Esophagus muscularis mucosa (tissue), 4 donors: Measurements from ENCODE around the gene PTPRN2. TPM values are rescaled to one million over a fixed set of nuclear protein-coding genes. Genes with fewer than 3 reads are reported as not detected.
"Not testable (repeated sequence)": the region's sequence is repeated elsewhere in the genome, so short reads cannot be mapped to it uniquely, and the experiment has no call there.

ENCODE experiments used
- DNase-seq: peaks from one replicate; pipeline ENCODE4 v3.0.0-alpha.2; 2017; ENCODE audit errors: extremely low spot score
- H3K27ac ChIP-seq, 4 donors: fragments of 200-600 bp; sonication (generic); replicated peaks in 1 of 4; 1 replicate in 3 of 4; 2 replicates in 1 of 4; pipeline ENCODE4 v1.5.1; 2016 to 2019; ENCODE audit warnings: mild to moderate bottlenecking in 1 of 4
- H3K27me3 ChIP-seq, 4 donors: fragments of 200-600 bp; sonication (generic); one replicate each; pipeline versions ENCODE4 v1.5.1 to v1.6.0; 2016 to 2019
- H3K36me3 ChIP-seq, 4 donors: fragments of 200-600 bp; sonication (generic); one replicate each; pipeline ENCODE4 v1.5.1; 2016 to 2019
- H3K4me1 ChIP-seq, 4 donors: fragments of 200-600 bp; sonication (generic); one replicate each; pipeline ENCODE4 v1.5.1; 2016 to 2019
- H3K4me3 ChIP-seq, 4 donors: fragments of 200-600 bp; sonication (generic); 1 replicate in 2 of 4; 2 replicates in 2 of 4; pipeline ENCODE4 v1.5.1; 2016 to 2019; ENCODE audit warnings: mild to moderate bottlenecking in 4 of 4, moderate library complexity in 1 of 4
- H3K9me3 ChIP-seq, 4 donors: fragments of 200-600 bp; sonication (generic); 1 replicate in 3 of 4; 2 replicates in 1 of 4; pipeline ENCODE4 v1.5.1; 2016 to 2019
- EP300 ChIP-seq: sonication (generic); formaldehyde crosslinking; IDR thresholded peaks from one replicate; pipeline ENCODE4 v1.6.1; 2017; ENCODE audit warnings: antibody characterized with exemption
- POLR2A ChIP-seq: fragments of 450-650 bp; IDR thresholded peaks from one replicate; pipeline ENCODE4 v1.6.1; 2017; ENCODE audit warnings: antibody characterized with exemption, moderate library complexity, mild to moderate bottlenecking, low read depth
- POLR2AphosphoS5 ChIP-seq, 2 donors: sonication (generic); formaldehyde crosslinking; IDR thresholded peaks; one replicate each; pipeline ENCODE4 v1.6.1; 2017; ENCODE audit warnings: antibody characterized with exemption in 2 of 2
- WGBS: methylation state at CpG from one replicate; pipeline ENCODE4 v1.1.5; 2018; 5-methylcytosine and 5-hydroxymethylcytosine counted together
- intact Hi-C: fragments of 100-400 bp; cut with DNase I; formaldehyde crosslinking; loops from one replicate; pipeline ENCODE4 v1.15.1; 2023
- total RNA-seq, 4 donors: library from RNA; depleted of rRNA; stranded (reverse); fragments of >200 nt; gene quantifications; one replicate each; pipeline versions ENCODE4 v1.1.0 to v1.2.1, GENCODE V29; 2016
- TF ChIP-seq, protein P1 (sequence below), 3 experiments: fragments of 200-600 bp in 2 of 3; fragments of 450-650 bp in 1 of 3; sonication (generic) in 2 of 3; IDR thresholded peaks; one replicate each; pipeline ENCODE4 v1.5.1; 2017 to 2019; ENCODE audit warnings: antibody characterized with exemption in 3 of 3, mild to moderate bottlenecking in 2 of 3, moderate library complexity in 1 of 3

PTPRN2 gene
- total RNA-seq, 4 donors from 2014 or later, result 2.1 to 3.1 (median 3.1) TPM

- no peak overlapping the region for H3K4me3 ChIP-seq
- intact Hi-C loops, result no loop called here
- no peak overlapping the region for H3K27ac ChIP-seq
- TF ChIP-seq POLR2AphosphoS5 (IDR thresholded peaks at IDR 0.05) (no peak), POLR2A (no peak), EP300 (no peak)
- TF ChIP-seq, protein P1, sequence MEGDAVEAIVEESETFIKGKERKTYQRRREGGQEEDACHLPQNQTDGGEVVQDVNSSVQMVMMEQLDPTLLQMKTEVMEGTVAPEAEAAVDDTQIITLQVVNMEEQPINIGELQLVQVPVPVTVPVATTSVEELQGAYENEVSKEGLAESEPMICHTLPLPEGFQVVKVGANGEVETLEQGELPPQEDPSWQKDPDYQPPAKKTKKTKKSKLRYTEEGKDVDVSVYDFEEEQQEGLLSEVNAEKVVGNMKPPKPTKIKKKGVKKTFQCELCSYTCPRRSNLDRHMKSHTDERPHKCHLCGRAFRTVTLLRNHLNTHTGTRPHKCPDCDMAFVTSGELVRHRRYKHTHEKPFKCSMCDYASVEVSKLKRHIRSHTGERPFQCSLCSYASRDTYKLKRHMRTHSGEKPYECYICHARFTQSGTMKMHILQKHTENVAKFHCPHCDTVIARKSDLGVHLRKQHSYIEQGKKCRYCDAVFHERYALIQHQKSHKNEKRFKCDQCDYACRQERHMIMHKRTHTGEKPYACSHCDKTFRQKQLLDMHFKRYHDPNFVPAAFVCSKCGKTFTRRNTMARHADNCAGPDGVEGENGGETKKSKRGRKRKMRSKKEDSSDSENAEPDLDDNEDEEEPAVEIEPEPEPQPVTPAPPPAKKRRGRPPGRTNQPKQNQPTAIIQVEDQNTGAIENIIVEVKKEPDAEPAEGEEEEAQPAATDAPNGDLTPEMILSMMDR (IDR thresholded peaks at IDR 0.05), result no peak
- H3K27me3 ChIP-seq, result no peaks in the 10 kb centered on the region
- DNase-seq, result no peak
- WGBS, result 76% methylated on average over 17 of the region's 17 CpGs
- no peaks in the 10 kb centered on the region for H3K36me3 ChIP-seq
- no peaks in the 10 kb centered on the region for H3K4me1 ChIP-seq
- H3K9me3 ChIP-seq, result no peaks in the 10 kb centered on the region
These were observed 688.7 kb downstream of the PTPRN2 start for GRCh38 chr7:157898802-157899505.

DNA sequence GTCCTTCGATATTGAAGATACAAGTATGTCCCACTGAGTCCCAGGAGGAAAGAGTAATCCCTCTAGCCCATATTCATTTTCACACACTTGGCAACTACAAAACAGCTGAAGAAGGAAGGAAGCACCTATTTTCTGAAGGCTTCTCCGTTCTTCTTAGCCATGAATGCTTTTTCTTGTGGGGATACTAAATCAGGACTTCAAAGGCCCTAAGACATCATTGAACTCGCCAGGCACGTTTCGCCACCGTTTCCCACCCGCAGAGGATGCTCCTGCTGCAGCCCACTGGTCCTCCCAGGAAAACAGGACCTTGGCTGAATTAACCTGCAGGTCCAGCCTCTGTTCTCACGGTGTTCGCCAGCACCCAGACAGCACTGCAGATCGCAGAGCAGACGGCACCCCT lies 689.4 kb downstream of the PTPRN2 start:
- no peak for DNase-seq
- Histone ChIP-seq H3K4me3 (no peak overlapping the region), H3K27ac (no peak overlapping the region), H3K9me3 (no peaks in the 10 kb centered on the region), H3K4me1 (no peaks in the 10 kb centered on the region), H3K27me3 (no peaks in the 10 kb centered on the region), H3K36me3 (no peaks in the 10 kb centered on the region)
- WGBS, result 79% methylated on average over 11 of the region's 11 CpGs
- no peak for TF ChIP-seq EP300
- TF ChIP-seq POLR2AphosphoS5 (IDR thresholded peaks at IDR 0.05), result no peak
- TF ChIP-seq, protein P1 (IDR thresholded peaks at IDR 0.05), result no peak
- no peak for TF ChIP-seq POLR2A
- intact Hi-C loops, result no loop called here

- WGBS, result 91% methylated on average over 23 of the region's 30 CpGs
- H3K27ac ChIP-seq, result no peak overlapping the region
- TF ChIP-seq POLR2AphosphoS5 (IDR thresholded peaks at IDR 0.05) (no peak), EP300 (no peak), POLR2A (no peak)
- TF ChIP-seq, protein P1 (IDR thresholded peaks at IDR 0.05), result no peak
- intact Hi-C loops, result no loop called here
- peaks cover 0 to 5% (median 0%) of the 10 kb centered on the region in 4 donors for H3K27me3 ChIP-seq
- no peaks in the 10 kb centered on the region for H3K9me3 ChIP-seq
- no peak overlapping the region for H3K4me3 ChIP-seq
- H3K4me1 ChIP-seq, result no peaks in the 10 kb centered on the region
- DNase-seq, result no peak
- no peaks in the 10 kb centered on the region for H3K36me3 ChIP-seq
These were observed 689.9 kb downstream of the PTPRN2 start for GRCh38 chr7:157897681-157898080.

DNA sequence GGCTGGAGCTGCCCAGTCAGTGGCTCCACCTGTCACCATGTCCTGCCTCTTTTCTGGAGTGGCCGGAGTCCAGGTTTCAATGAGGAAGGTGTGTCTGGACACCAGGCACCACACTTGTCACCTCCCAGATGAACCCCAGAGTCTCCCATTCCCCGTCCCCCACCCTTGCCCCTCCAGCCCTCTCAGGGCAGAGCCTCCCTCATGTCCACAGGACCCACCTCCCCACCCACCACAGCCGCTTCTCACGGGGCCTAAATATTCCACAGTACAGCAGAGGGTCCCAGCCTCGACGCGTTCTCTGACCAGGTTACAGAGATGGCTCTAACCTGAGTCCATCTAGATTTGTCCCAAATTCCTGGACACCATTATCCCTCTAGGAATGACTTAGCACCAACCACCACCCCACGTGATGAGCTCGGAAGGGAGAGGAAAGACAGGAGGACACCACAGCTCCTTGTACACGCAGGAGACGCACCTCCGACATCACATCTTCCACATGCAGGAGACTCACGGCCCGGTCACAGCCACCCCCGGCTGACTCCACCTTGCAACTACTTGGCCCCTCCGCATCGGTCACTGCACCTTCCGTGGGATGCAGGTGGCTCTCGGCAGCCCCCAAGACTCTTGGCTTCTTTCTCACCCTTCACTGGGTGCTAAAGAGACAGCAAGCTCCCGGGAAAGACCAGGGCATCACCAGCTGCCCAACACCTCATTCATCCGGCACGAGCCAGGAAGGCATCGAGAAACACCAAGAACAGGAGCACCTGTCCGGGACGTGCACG lies 690.7 kb downstream of the PTPRN2 start:
- no peak for DNase-seq
- H3K36me3 ChIP-seq, result no peaks in the 10 kb centered on the region
- 85% methylated on average over 26 of the region's 26 CpGs for WGBS
- intact Hi-C loops, result no loop called here
- peaks cover 0 to 7% (median 0%) of the 10 kb centered on the region in 4 donors for H3K27me3 ChIP-seq
- H3K9me3 ChIP-seq, result no peaks in the 10 kb centered on the region
- no peaks in the 10 kb centered on the region for H3K4me1 ChIP-seq
- no peak overlapping the region for H3K4me3 ChIP-seq
- H3K27ac ChIP-seq, result no peak overlapping the region
- TF ChIP-seq EP300 (no peak), POLR2A (no peak), POLR2AphosphoS5 (IDR thresholded peaks at IDR 0.05) (no peak)
- TF ChIP-seq, protein P1 (IDR thresholded peaks at IDR 0.05), result no peak

GRCh38 chr7:157896376-157896675 lies 691.3 kb downstream of the PTPRN2 start:
- H3K27ac ChIP-seq, DNase-seq, H3K4me3 ChIP-seq, H3K36me3 ChIP-seq, H3K9me3 ChIP-seq, H3K4me1 ChIP-seq, intact Hi-C loops: not testable (repeated sequence)
- H3K27me3 ChIP-seq, result peaks cover 0 to 13% (median 0%) of the 10 kb centered on the region in 4 donors
- 85% methylated on average over 14 of the region's 15 CpGs for WGBS
